ENCODE measurements around the gene SCIN.

Gene SCIN

DNA sequence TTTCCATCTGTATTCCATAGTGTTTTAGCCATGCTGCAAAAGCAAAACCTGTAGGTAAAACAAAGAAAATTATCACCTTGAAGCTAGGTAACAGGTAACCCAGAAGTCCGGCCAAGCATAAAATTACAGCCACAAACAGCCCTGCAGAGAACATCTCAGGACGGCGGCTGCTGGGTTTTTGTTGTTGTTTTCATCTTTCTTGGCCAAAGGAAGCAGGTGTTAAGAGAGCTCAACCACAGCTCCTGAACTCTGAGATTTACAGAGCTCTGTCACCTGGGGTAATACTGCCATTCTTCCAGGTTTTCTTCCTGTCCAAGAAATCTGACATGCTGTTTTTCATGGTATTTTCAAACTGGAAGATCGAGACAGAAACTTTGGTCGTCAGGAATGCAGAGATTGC is 847 bp upstream of the SCIN start:
- DNase-seq, result peak; percentile 51

DNA sequence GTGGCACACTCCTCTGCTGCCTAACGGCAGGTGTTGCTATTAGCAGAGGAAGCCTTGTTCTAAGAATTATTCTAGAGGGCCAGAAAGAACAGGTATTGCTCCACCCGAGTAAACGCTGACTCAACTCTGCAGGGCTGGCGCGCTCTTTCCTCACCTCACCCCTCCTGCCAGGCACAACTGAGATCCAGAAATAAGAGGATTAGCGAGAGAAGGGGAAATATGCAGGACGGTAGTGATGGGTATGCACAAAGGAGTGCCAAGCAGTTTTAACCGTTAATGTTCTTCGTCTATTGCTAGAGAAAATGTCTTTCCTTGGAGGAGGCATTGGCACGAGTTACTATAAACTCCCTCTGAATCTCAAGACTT is 369 bp upstream of the SCIN start:
- DNase-seq, result peak; percentile 86

- DNase-seq, result peak; percentile 60
Observed at GRCh38 chr7:12571691-12572090, 1.2 kb downstream of the SCIN start.

DNA sequence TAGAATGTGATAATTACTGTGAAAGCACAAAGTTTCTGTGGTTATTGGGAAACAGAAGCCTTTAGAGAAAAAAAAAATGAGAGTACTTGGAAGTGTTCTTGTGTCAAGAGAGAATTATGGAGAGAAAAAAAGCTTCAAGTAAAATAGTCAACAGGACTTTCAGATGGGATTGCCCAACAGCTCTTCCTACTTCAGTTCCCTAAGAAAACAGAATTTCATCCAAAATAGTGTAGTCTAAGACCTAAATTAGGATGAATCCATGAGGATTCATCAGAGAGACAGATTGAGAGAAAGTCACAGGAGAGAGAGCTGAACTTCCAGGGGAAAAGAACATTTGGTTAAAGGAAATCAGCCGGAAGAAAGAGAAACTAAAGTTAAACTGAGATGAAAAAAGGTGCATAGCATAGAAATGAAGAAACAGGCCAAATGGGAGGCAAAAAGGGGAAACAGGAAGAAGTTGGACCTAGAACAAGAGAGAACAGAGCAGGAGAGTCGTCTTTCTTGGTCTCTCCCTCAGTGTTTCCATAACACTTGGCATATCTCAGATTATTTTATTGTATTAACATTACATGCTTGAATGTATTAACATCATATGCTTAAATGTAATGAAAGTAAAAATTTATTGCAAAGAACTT is 2.5 kb downstream of the SCIN start:
- peak; percentile 54 for DNase-seq

DNA sequence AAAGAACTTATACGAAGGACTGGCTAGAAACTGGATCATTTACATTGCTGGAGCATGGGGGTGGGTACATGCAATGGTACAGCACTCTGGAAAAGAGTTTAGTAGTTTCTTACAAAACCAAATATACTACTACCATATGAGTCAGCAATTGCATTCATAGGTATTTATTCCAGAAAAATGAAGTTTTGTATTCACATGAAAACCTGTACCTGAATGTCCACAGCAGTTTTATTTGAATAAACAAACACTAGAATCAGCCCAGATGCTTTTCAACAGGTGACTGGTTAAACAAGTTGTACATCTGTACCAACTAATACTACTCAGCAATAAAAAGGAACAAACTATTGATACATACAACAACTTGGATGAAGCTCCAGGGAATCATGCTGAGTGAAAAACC is 3.4 kb downstream of the SCIN start:
- DNase-seq, result peak; percentile 87

- no peak for DNase-seq
Observed at GRCh38 chr7:12578930-12579640, 8.6 kb downstream of the SCIN start.

- DNase-seq, result no peak
Observed at GRCh38 chr7:12581897-12582296, 11.4 kb downstream of the SCIN start.

GRCh38 chr7:12582362-12582761 is 11.8 kb downstream of the SCIN start:
- DNase-seq, result no peak

DNA sequence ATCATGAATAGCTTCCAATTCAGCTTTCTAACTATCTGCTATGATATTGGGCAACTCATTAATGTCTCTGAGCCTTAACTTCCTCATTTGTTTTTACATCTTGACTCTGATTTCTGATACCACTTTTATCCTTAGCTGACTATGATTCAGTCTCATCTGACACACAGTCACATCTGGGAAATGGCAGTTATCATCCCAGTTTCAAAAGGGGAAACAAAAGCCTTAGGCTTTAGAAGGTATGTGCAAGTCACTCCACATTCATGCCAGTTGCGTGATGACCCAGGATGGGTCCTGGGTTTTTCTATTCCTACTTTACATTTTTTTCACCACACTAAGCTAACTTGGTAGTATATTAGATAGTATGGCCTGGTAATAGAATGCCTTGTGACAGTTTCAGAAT is 12.7 kb downstream of the SCIN start:
- peak; percentile 20 for DNase-seq

GRCh38 chr7:12583922-12584321 is 13.4 kb downstream of the SCIN start:
- peak; percentile 32 for DNase-seq

- peak; percentile 89 for DNase-seq
Observed at GRCh38 chr7:12584930-12585329, 14.4 kb downstream of the SCIN start.

DNA sequence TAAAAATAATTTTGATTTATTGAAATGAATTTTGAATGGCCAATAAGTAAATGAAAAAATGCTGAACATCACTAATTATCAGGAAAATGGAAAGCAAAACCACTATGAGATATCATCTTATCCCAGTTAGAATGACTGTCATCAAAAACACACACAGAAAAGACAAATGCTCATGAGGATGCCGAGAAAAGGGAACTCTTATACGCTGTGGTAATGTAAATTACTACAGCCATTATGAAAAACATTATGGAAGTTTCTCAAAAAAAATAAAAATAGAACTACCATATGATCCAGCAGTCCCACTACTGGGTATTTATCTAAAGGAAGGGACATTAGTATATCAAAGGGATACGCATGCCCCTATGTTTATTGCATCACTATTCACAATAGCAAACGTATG is 15.8 kb downstream of the SCIN start:
- DNase-seq, result peak; percentile 40

DNA sequence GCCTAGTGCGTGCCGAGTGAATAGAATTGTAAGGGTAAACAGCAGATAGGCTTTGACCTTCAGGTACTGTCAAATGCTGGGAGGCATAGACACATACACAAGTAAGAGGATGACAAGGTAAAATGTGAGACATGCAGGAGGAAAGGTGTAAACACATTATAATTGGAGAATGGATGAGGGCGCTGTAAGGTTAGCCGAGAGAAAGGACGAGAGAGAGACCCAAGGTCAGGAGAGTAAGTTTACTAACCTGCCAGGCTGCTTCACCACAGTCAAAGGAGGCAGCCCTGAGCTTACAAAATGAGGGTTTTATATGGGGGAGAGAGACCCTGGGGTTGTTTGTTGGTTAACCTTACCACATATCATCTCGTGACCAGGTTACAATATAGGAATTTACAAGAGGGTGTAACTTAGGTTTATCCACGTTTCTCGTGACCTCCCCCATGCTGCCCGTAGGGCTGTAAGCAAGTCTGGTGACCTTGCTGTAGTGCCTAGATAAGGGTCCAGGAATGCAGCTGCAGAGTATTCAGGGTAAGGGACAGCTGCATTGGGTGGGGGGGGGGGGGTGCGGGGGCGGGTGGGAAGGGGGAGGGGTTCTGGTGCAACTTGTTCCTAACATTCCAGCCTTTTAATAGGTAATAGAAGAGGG is 17.9 kb downstream of the SCIN start:
- no peak for DNase-seq

DNA sequence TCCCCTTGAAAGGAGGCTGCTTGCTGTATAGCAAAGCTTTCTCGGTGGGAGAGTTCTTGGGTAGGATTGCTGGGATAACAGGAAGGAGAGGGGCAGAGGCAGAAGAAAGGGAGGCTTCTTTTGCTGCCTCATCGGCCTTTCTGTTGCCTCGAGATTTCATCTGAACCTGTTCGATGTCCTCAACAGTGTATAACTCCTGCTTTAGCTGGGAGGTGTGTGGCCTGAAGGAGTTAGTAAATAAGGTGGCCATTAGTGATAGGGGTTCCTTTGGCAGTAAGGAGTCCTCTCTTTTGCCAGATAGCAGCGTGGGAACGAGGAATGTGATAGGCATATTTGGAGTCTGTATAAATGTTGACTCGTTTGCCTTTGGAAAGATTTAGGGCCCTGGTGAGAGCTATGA is 20.0 kb downstream of the SCIN start:
- DNase-seq, result no peak

GRCh38 chr7:12594122-12594897 is 23.8 kb downstream of the SCIN start:
- no peak for DNase-seq

DNA sequence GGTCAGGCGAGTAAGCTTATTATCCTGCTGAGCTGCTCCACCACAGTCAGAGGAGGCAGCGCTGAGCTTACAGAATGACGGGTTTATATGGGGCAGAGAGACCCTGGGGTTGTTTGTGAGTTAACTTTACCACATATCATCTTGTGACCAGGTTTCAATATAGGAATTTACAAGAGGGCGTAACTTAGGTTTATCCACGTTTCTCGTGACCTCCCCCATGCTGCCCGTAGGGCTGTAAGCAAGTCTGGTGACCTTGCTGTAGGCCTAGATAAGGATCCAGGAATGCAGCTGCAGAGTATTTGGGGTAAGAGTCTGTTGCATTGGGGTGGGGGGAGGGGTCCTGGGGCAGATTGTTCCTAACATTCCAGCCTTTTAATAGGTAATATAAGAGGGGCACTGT is 24.6 kb downstream of the SCIN start:
- DNase-seq, result no peak

GRCh38 chr7:12596225-12596790 is 25.8 kb downstream of the SCIN start:
- peak; percentile 93 for DNase-seq

DNA sequence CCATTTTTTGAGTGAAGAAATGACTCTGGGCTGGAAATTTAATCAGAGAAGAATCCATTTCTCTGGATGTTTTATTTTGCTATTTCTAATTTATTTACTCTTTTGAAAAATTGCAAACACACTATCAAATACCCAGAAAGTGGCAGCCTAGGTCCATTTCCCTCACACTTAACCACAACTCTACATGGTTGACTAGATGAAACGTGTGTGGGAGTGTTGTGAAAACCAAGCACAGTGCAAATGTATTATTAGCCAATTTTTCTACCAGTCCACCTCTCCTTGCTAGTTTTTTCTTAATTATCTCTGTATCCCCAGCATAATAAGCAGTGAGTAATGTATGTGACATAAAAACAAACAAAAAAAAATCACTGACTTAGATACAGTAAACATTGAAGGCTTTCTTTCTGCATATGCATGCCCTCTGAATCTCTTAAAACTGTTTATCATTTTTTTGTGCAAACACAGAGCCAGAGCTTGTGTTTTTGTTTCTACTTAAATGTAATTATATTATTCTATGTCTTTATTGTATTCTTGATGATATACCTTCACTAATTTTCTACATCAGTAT is 30.9 kb downstream of the SCIN start:
- peak; percentile 25 for DNase-seq

GRCh38 chr7:12607134-12607533 is 36.6 kb downstream of the SCIN start:
- peak; percentile 99 for DNase-seq

DNA sequence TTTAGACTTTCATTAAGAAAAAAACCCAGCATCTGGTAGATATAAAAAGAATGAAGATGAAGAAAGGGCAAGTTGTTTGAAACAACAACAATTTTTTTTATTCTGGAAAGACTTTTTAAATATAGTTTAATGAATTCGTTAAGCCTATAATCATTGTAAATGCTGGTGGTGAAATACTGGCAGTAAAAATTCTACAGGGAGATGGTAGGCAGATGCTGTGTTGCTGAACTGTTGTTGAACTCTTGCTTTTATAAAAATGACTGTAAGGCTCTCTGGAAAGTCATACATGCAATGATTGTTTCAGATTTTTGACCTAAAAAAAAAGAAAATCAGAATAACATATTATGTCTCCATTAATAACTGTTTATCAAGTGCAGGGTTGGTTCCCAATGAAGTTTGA is 39.0 kb downstream of the SCIN start:
- DNase-seq, result no peak

- no peak for DNase-seq
Observed at GRCh38 chr7:12610899-12611298, 40.4 kb downstream of the SCIN start.

GRCh38 chr7:12612622-12613021 is 42.1 kb downstream of the SCIN start:
- DNase-seq, result no peak
